Esophagus muscularis mucosa (tissue), 4 donors: ENCODE results near the gene MRPS2.

Experiments
- CTCF ChIP-seq, 3 experiments: fragments of 200-600 bp in 2 of 3; fragments of 450-650 bp in 1 of 3; sonication (generic) in 2 of 3; IDR thresholded peaks; one replicate each; pipeline ENCODE4 v1.5.1; 2017 to 2019; ENCODE audit warnings: antibody characterized with exemption in 3 of 3, mild to moderate bottlenecking in 2 of 3, moderate library complexity in 1 of 3
- EP300 ChIP-seq: sonication (generic); formaldehyde crosslinking; IDR thresholded peaks from one replicate; pipeline ENCODE4 v1.6.1; 2017; ENCODE audit warnings: antibody characterized with exemption
- POLR2A ChIP-seq: fragments of 450-650 bp; IDR thresholded peaks from one replicate; pipeline ENCODE4 v1.6.1; 2017; ENCODE audit warnings: antibody characterized with exemption, moderate library complexity, mild to moderate bottlenecking, low read depth
- POLR2AphosphoS5 ChIP-seq, 2 donors: sonication (generic); formaldehyde crosslinking; IDR thresholded peaks; one replicate each; pipeline ENCODE4 v1.6.1; 2017; ENCODE audit warnings: antibody characterized with exemption in 2 of 2

GRCh38 chr9:135523521-135524129 lies 23.1 kb downstream of the MRPS2 start:
- no peak for TF ChIP-seq CTCF (IDR thresholded peaks at IDR 0.05)
- no peak for TF ChIP-seq EP300
- no peak for TF ChIP-seq POLR2A
- TF ChIP-seq POLR2AphosphoS5 (IDR thresholded peaks at IDR 0.05): no peak
